ENCODE measurements around the gene FDCSP. TPM values are rescaled to one million over a fixed set of nuclear protein-coding genes. Genes with fewer than 3 reads are reported as not detected.

Gene FDCSP
- total and polyA plus RNA-seq, 2 donors (not counting 3 experiments of a cell fraction or from before 2014, with no cell fraction given) = not detected

DNA sequence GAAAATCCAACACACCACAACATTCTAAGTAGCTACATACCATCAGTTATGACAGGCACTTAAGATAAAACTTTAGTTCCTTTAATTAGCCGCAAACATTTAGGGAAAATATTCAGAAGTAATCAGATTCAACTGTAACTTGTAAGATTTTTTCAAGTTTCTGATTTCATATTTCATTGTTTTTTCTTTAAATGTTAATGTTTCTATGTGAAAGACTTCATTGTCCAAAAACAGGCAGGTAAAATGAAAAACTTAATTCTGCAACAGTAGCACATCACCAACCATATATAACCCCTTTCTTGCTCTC, 42.0 kb upstream of the FDCSP start:
- no peaks in the 10 kb centered on the region for H3K27me3 ChIP-seq (ENCODE audit: control insufficient read depth in 2 of 2, insufficient read depth in 2 of 2, low read length in 2 of 2)
- H3K4me3 ChIP-seq (replicated peaks in 1 of 3; ENCODE audit: insufficient read depth in 1 of 3, low read depth in 1 of 3, low read length in 3 of 3) = no peak overlapping the region
- no peaks in the 10 kb centered on the region for H3K9me3 ChIP-seq (replicated peaks; ENCODE audit: control insufficient read depth, insufficient read depth, low read length)
- H3K4me1 ChIP-seq (ENCODE audit: control insufficient read depth, extremely low read depth, insufficient read depth, low read length) = no peaks in the 10 kb centered on the region
- no peaks in the 10 kb centered on the region for H3K36me3 ChIP-seq (ENCODE audit: control insufficient read depth in 2 of 2, extremely low read depth in 1 of 2, insufficient read depth in 2 of 2, low read length in 2 of 2)
- ChIA-PET CTCF (interaction anchor here (0.6 to 5.2 kb wide), 40 partner anchors 8 to 866 kb away, joined by 3 to 75 read pairs (median 5); partner anchors contain the start of gene ODAM), POLR2A (no interaction called here)
- no peak overlapping the region for H3K4me2 ChIP-seq (ENCODE audit: insufficient read depth, low read length)
- BruUV-seq (replicated peaks) = no TSS peak
- TF ChIP-seq POLR2AphosphoS5 (IDR thresholded peaks at IDR 0.05; ENCODE audit: insufficient read depth, low read depth, low read length) = no peak
- TF ChIP-seq, protein P1, sequence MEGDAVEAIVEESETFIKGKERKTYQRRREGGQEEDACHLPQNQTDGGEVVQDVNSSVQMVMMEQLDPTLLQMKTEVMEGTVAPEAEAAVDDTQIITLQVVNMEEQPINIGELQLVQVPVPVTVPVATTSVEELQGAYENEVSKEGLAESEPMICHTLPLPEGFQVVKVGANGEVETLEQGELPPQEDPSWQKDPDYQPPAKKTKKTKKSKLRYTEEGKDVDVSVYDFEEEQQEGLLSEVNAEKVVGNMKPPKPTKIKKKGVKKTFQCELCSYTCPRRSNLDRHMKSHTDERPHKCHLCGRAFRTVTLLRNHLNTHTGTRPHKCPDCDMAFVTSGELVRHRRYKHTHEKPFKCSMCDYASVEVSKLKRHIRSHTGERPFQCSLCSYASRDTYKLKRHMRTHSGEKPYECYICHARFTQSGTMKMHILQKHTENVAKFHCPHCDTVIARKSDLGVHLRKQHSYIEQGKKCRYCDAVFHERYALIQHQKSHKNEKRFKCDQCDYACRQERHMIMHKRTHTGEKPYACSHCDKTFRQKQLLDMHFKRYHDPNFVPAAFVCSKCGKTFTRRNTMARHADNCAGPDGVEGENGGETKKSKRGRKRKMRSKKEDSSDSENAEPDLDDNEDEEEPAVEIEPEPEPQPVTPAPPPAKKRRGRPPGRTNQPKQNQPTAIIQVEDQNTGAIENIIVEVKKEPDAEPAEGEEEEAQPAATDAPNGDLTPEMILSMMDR (IDR thresholded peaks at IDR 0.05; ENCODE audit: extremely low read depth in 1 of 2, insufficient read depth in 1 of 2, low read depth in 1 of 2, low read length in 2 of 2) = no peak
- no peak for TF ChIP-seq POLR2A (IDR thresholded peaks at IDR 0.05; ENCODE audit: low read depth, low read length)
- no peak for TF ChIP-seq EZH2 (IDR thresholded peaks at IDR 0.05; ENCODE audit: borderline replicate concordance, low read depth, low read length, severe bottlenecking)
- TF ChIP-seq MYC (IDR thresholded peaks at IDR 0.05; ENCODE audit: low read depth, low read length) = no peak
- no peak for TF ChIP-seq JUN (IDR thresholded peaks at IDR 0.05; ENCODE audit: borderline replicate concordance, insufficient read depth, insufficient read length, low read depth)
- TF ChIP-seq, protein P2, sequence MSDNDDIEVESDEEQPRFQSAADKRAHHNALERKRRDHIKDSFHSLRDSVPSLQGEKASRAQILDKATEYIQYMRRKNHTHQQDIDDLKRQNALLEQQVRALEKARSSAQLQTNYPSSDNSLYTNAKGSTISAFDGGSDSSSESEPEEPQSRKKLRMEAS (IDR thresholded peaks at IDR 0.05; ENCODE audit: insufficient read depth, insufficient read length) = no peak
- TF ChIP-seq GATA2 (IDR thresholded peaks at IDR 0.05; ENCODE audit: insufficient read depth, insufficient read length, low read depth, low read length) = no peak
- TF ChIP-seq FOS (IDR thresholded peaks at IDR 0.05; ENCODE audit: borderline replicate concordance, insufficient read depth, low read length) = no peak
- H3K9me1 ChIP-seq (replicated peaks; ENCODE audit: control insufficient read depth, extremely low read depth, insufficient read depth, low read length) = no peaks in the 10 kb centered on the region
- DNase-seq (ENCODE audit: low read depth, low spot score) (no peak), FAIRE-seq (peak; percentile 40)
- dilution Hi-C loops (cut with MboI; ENCODE audit: extremely low pct_ligation_motif_present, low sequenced_read_pairs) = no loop called here
- no peak overlapping the region for H3K27ac ChIP-seq (ENCODE audit: insufficient read depth, low read depth, low read length)
- intact Hi-C loops (cut with micrococcal nuclease) = loop anchor here (1.0 to 2.0 kb wide), 6 partner anchors 85 to 865 kb away; no protein-coding TSS in a partner anchor
- H3K9ac ChIP-seq (replicated peaks; ENCODE audit: extremely low read depth, insufficient read depth, low read length) = no peak overlapping the region
- no peaks in the 10 kb centered on the region for H4K20me1 ChIP-seq (replicated peaks; ENCODE audit: control insufficient read depth, extremely low read depth, insufficient read depth, low read length)
- H2AFZ ChIP-seq (ENCODE audit: low read depth, low read length) = no peak overlapping the region
- no peaks in the 10 kb centered on the region for H3K79me2 ChIP-seq (ENCODE audit: control insufficient read depth, insufficient read depth, low read length)
